M059J (cell line): ENCODE results near the gene GMEB1. TPM values are rescaled to one million over a fixed set of nuclear protein-coding genes. Genes with fewer than 3 reads are reported as not detected.
"Not testable (repeated sequence)": the region's sequence is repeated elsewhere in the genome, so short reads cannot be mapped to it uniquely, and the experiment has no call there.

Experiments
- DNase-seq: peaks from one replicate; pipeline ENCODE4 v3.0.0-alpha.2; 2012; ENCODE audit warnings: low read depth
- total RNA-seq: library from RNA; depleted of rRNA; stranded (reverse); fragments of >200 nt; shearing (Covaris generic); gene quantifications from 2 replicates; pipeline ENCODE4 v1.2.3, GENCODE V29; 2014; rRNA removed

The GMEB1 gene
- 4.2 and 8.1 TPM in 2 replicates for total RNA-seq

- peak; percentile 87 for DNase-seq
Measured at GRCh38 chr1:28668191-28668955, at the start of gene GMEB1. GMEB1 (plus strand) TSS chr1:28668784; CDS start chr1:28683613, 14,829 bp downstream.

GRCh38 chr1:28631713-28632112, 36.9 kb upstream of the GMEB1 start:
- DNase-seq = no peak

GRCh38 chr1:28632560-28632959, 36.0 kb upstream of the GMEB1 start:
- DNase-seq = no peak

- DNase-seq = peak; percentile 39
Measured at GRCh38 chr1:28640766-28641165, 27.8 kb upstream of the GMEB1 start.

GRCh38 chr1:28642056-28642846, 26.3 kb upstream of the GMEB1 start:
- DNase-seq = peak; percentile 52

- DNase-seq = peak; percentile 95
Measured at GRCh38 chr1:28642847-28643635, 25.5 kb upstream of the GMEB1 start, which contains the start of gene TAF12. TAF12 (minus strand) TSS chr1:28643067; CDS start chr1:28622081, 20,986 bp downstream.

- no peak for DNase-seq
Measured at GRCh38 chr1:28644494-28644893, 24.1 kb upstream of the GMEB1 start.

GRCh38 chr1:28645406-28645805, 23.2 kb upstream of the GMEB1 start:
- DNase-seq = not testable (repeated sequence)

- no peak for DNase-seq
Measured at GRCh38 chr1:28646040-28646439, 22.5 kb upstream of the GMEB1 start.

- DNase-seq = peak; percentile 92
Measured at GRCh38 chr1:28648008-28648473, 20.5 kb upstream of the GMEB1 start.

GRCh38 chr1:28648474-28649198, 19.9 kb upstream of the GMEB1 start, which contains the start of gene RNU11:
RNU11 (plus strand) TSS chr1:28648600.
- peak; percentile 99 for DNase-seq

- DNase-seq = not testable (repeated sequence)
Measured at GRCh38 chr1:28653063-28653462, 15.5 kb upstream of the GMEB1 start.

GRCh38 chr1:28653870-28654269, 14.7 kb upstream of the GMEB1 start:
- peak; percentile 63 for DNase-seq

- DNase-seq = not testable (repeated sequence)
Measured at GRCh38 chr1:28655448-28656311, 12.9 kb upstream of the GMEB1 start.

- DNase-seq = no peak
Measured at GRCh38 chr1:28656335-28656734, 12.2 kb upstream of the GMEB1 start.

- DNase-seq = no peak
Measured at GRCh38 chr1:28663871-28664470, 4.6 kb upstream of the GMEB1 start.

GRCh38 chr1:28666806-28667205, 1.8 kb upstream of the GMEB1 start:
- no peak for DNase-seq

GRCh38 chr1:28668956-28669723, 556 bp downstream of the GMEB1 start:
- DNase-seq = peak; percentile 41

GRCh38 chr1:28671254-28671780, 2.7 kb downstream of the GMEB1 start:
- no peak for DNase-seq
